ENCODE measurements around the gene SEMA5A.

GRCh38 chr5:9543311-9543920, 2.5 kb downstream of the SEMA5A start:
- TF ChIP-seq CTCF (tag by site-specific recombination; IDR thresholded peaks at IDR 0.05) (no peak), ZNF146 (tag by site-specific recombination; IDR thresholded peaks at IDR 0.05) (no peak), ZNF747 (tag by site-specific recombination; IDR thresholded peaks at IDR 0.05) (no peak), SETDB1 (IDR thresholded peaks at IDR 0.05; ENCODE audit: insufficient read length, low read length) (no peak), REST (tag by site-specific recombination; IDR thresholded peaks at IDR 0.05) (no peak), ZSCAN5A (tag by site-specific recombination; IDR thresholded peaks at IDR 0.05) (no peak), BCL11A (tag by site-specific recombination; IDR thresholded peaks at IDR 0.05; ENCODE audit: low read depth) (no peak), ZNF670 (tag by site-specific recombination; IDR thresholded peaks at IDR 0.05; ENCODE audit: low read depth) (no peak), PATZ1 (tag by site-specific recombination; IDR thresholded peaks at IDR 0.05) (no peak)
